ENCODE results near the gene EIF2B5. TPM values are rescaled to one million over a fixed set of nuclear protein-coding genes. Genes with fewer than 3 reads are reported as not detected.
"Not testable (repeated sequence)": the region's sequence is repeated elsewhere in the genome, so short reads cannot be mapped to it uniquely, and the experiment has no call there.

EIF2B5 gene
- total RNA-seq, 1 experiment from 2014 or later, result 59.4 TPM

DNA sequence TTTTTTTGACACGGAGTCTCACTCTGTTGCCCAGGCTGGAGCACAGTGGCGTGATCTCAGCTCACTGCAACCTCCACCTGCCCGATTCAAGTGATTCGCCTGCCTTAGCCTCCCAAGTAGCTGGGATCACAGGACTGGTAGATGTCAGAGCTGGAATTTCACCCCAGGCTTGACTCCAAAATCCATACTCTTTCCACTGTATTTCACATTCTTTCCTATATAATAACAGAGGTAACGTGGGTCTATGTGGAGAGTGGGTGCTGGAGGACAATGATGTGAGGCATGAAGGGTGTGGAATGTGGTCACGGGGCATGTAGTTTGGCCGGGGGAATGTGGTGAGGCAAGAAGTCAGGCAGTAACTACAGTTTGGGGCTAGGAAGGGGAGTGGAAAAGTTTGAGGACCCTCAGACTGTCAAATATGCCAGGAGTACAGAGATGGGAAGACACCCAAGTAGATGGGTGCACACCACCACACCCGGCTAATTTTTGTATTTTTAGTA, 27.5 kb downstream of the EIF2B5 start:
- not testable (repeated sequence) for H3K27ac ChIP-seq (ENCODE audit: low read length); H3K9ac ChIP-seq (ENCODE audit: low read length); H3K9me3 ChIP-seq (ENCODE audit: low read length); H3K4me2 ChIP-seq (ENCODE audit: low read depth, low read length, poor library complexity, severe bottlenecking); H3K9me2 ChIP-seq (replicated peaks; ENCODE audit: insufficient read depth, low read length); H2AFZ ChIP-seq (ENCODE audit: low read length); H3K27me3 ChIP-seq (ENCODE audit: low read length); H3K4me1 ChIP-seq (ENCODE audit: low read length); H3K4me3 ChIP-seq (ENCODE audit: low read length); DNase-seq
- peaks cover 11% of the 10 kb centered on the region; the same call in 1 of the 2 replicates for H4K20me1 ChIP-seq (ENCODE audit: insufficient read depth, low read depth, low read length)
- H3K79me2 ChIP-seq (ENCODE audit: low read length), result peaks cover 49% of the 10 kb centered on the region
- peaks cover 24% of the 10 kb centered on the region for H3K36me3 ChIP-seq (ENCODE audit: insufficient read depth, low read length)

DNA sequence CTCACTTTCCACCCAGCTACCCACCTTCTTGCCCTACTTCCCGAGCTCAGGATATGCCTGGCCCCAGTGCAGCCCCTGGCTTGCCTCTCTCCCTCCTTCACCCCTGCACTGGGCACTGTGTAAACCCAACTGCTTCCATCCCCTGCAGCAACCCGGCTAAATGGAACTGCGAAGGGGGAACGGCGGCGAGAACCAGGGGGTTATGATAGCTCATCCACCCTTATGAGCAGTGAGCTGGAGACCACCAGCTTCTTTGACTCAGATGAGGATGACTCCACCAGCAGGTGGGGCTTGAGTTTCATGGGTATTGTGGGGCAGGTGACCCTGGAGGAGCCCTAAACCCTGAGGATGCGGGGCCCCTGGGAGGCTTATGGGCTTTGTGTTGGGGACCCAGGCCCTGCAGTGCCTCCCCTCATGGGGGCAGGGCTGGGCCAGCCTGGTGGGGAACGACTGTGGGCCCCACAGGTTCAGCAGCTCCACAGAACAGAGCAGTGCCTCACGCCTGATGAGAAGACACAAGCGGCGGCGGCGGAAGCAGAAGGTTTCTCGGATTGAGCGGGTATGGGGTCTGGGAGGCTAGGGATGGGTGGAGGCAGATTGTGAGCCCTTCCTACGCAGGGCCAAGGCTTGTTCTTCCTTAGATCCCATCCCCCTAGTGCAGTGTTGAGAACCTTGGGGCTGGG, 29.6 kb downstream of the EIF2B5 start:
- Histone ChIP-seq H2AFZ (ENCODE audit: low read length) (no peak overlapping the region), H3K27me3 (ENCODE audit: low read length) (no peaks in the 10 kb centered on the region), H3K4me2 (ENCODE audit: low read depth, low read length, poor library complexity, severe bottlenecking) (no peak overlapping the region), H3K9ac (ENCODE audit: low read length) (no peak overlapping the region), H3K9me3 (ENCODE audit: low read length) (no peaks in the 10 kb centered on the region), H4K20me1 (ENCODE audit: insufficient read depth, low read depth, low read length) (peaks cover 11% of the 10 kb centered on the region; the same call in 1 of the 2 replicates), H3K27ac (ENCODE audit: low read length) (no peak overlapping the region), H3K36me3 (ENCODE audit: insufficient read depth, low read length) (peaks cover 29% of the 10 kb centered on the region), H3K79me2 (ENCODE audit: low read length) (peaks cover 34% of the 10 kb centered on the region), H3K9me2 (replicated peaks; ENCODE audit: insufficient read depth, low read length) (no peaks in the 10 kb centered on the region), H3K4me1 (ENCODE audit: low read length) (no peaks in the 10 kb centered on the region), H3K4me3 (ENCODE audit: low read length) (no peak overlapping the region)
- no peak for DNase-seq

DNA sequence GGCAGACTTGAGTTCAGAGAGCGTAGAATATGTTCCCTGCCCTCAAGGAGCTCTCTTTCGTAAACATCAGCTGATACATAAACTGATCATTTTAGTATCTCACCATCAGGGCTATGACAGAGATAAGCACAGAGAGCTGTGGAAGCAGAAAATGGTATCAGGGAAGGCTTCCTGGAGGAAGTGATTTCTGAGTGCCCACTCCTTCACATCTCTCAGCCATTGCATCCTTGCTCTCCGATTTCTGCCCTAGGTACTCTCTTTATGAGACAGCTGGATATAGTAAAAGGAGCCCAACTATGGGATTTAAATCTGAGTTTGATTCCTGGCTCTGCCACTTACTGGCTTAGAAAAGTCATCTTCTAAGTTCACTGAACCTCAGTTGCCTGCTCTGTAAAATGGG, 30.4 kb downstream of the EIF2B5 start:
- no peak overlapping the region for H2AFZ ChIP-seq (ENCODE audit: low read length)
- H3K9me2 ChIP-seq (replicated peaks; ENCODE audit: insufficient read depth, low read length), result no peaks in the 10 kb centered on the region
- no peaks in the 10 kb centered on the region for H3K27me3 ChIP-seq (ENCODE audit: low read length)
- H3K27ac ChIP-seq (ENCODE audit: low read length), result no peak overlapping the region
- H4K20me1 ChIP-seq (ENCODE audit: insufficient read depth, low read depth, low read length), result peaks cover 7% of the 10 kb centered on the region; the same call in 1 of the 2 replicates
- H3K79me2 ChIP-seq (ENCODE audit: low read length), result peaks cover 27% of the 10 kb centered on the region
- H3K4me1 ChIP-seq (ENCODE audit: low read length), result no peaks in the 10 kb centered on the region
- no peak for DNase-seq
- H3K9ac ChIP-seq (ENCODE audit: low read length), result no peak overlapping the region
- H3K36me3 ChIP-seq (ENCODE audit: insufficient read depth, low read length), result peaks cover 29% of the 10 kb centered on the region
- no peaks in the 10 kb centered on the region for H3K9me3 ChIP-seq (ENCODE audit: low read length)
- H3K4me3 ChIP-seq (ENCODE audit: low read length), result no peak overlapping the region
- H3K4me2 ChIP-seq (ENCODE audit: low read depth, low read length, poor library complexity, severe bottlenecking), result no peak overlapping the region

DNA sequence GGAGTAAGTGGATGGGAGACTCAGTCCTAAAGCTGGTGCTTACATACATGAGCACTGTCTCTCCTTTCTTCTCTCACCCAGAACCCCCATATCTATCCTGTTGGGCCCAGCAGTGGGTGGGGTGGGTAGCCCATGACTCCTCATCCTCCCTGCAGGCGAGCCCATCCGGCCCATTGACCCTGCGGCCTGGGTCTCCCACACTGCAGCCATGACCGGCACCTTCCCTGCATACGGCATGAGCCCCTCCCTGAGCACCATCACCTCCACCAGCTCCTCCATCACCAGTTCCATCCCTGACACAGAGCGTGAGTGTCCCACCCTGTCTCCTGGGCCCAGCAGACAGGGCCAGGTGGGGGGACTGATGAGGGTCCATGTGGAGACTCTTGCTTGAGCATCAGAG, 31.5 kb downstream of the EIF2B5 start:
- DNase-seq, result no peak
- H3K4me3 ChIP-seq (ENCODE audit: low read length), result no peak overlapping the region
- H2AFZ ChIP-seq (ENCODE audit: low read length), result no peak overlapping the region
- H4K20me1 ChIP-seq (ENCODE audit: insufficient read depth, low read depth, low read length), result peaks cover 6% of the 10 kb centered on the region; the same call in 1 of the 2 replicates
- H3K9me2 ChIP-seq (replicated peaks; ENCODE audit: insufficient read depth, low read length), result no peaks in the 10 kb centered on the region
- peaks cover 17% of the 10 kb centered on the region for H3K79me2 ChIP-seq (ENCODE audit: low read length)
- H3K9ac ChIP-seq (ENCODE audit: low read length), result no peak overlapping the region
- peaks cover 34% of the 10 kb centered on the region for H3K36me3 ChIP-seq (ENCODE audit: insufficient read depth, low read length)
- H3K4me1 ChIP-seq (ENCODE audit: low read length), result no peaks in the 10 kb centered on the region
- H3K9me3 ChIP-seq (ENCODE audit: low read length), result no peaks in the 10 kb centered on the region
- H3K4me2 ChIP-seq (ENCODE audit: low read depth, low read length, poor library complexity, severe bottlenecking), result no peak overlapping the region
- no peaks in the 10 kb centered on the region for H3K27me3 ChIP-seq (ENCODE audit: low read length)
- H3K27ac ChIP-seq (ENCODE audit: low read length), result no peak overlapping the region

DNA sequence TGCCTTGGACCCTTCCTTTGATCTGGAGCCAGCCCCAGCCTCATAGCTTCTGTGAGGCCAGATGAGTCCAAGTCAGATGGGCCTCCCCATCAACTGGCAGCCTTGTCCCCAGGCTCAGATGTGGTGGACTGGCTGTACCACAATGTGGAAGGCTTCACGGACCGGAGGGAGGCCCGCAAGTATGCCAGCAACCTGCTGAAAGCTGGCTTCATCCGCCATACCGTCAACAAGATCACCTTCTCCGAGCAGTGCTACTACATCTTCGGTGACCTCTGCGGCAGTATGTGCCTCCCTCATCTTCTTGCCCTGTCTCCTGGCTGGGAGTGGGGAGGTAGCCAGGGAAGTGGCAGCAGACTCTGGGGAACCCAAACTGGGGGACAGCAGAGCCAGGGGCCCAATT, 32.6 kb downstream of the EIF2B5 start:
- H3K9me2 ChIP-seq (replicated peaks; ENCODE audit: insufficient read depth, low read length), result no peaks in the 10 kb centered on the region
- no peaks in the 10 kb centered on the region for H3K4me1 ChIP-seq (ENCODE audit: low read length)
- H2AFZ ChIP-seq (ENCODE audit: low read length), result no peak overlapping the region
- H3K4me3 ChIP-seq (ENCODE audit: low read length), result no peak overlapping the region
- H4K20me1 ChIP-seq (ENCODE audit: insufficient read depth, low read depth, low read length), result peaks cover 4% of the 10 kb centered on the region; the same call in 1 of the 2 replicates
- no peak for DNase-seq
- H3K79me2 ChIP-seq (ENCODE audit: low read length), result peaks cover 11% of the 10 kb centered on the region; the same call in 1 of the 2 replicates
- no peaks in the 10 kb centered on the region for H3K9me3 ChIP-seq (ENCODE audit: low read length)
- no peak overlapping the region for H3K9ac ChIP-seq (ENCODE audit: low read length)
- no peaks in the 10 kb centered on the region for H3K27me3 ChIP-seq (ENCODE audit: low read length)
- H3K4me2 ChIP-seq (ENCODE audit: low read depth, low read length, poor library complexity, severe bottlenecking), result no peak overlapping the region
- peaks cover 34% of the 10 kb centered on the region for H3K36me3 ChIP-seq (ENCODE audit: insufficient read depth, low read length)
- no peak overlapping the region for H3K27ac ChIP-seq (ENCODE audit: low read length)

DNA sequence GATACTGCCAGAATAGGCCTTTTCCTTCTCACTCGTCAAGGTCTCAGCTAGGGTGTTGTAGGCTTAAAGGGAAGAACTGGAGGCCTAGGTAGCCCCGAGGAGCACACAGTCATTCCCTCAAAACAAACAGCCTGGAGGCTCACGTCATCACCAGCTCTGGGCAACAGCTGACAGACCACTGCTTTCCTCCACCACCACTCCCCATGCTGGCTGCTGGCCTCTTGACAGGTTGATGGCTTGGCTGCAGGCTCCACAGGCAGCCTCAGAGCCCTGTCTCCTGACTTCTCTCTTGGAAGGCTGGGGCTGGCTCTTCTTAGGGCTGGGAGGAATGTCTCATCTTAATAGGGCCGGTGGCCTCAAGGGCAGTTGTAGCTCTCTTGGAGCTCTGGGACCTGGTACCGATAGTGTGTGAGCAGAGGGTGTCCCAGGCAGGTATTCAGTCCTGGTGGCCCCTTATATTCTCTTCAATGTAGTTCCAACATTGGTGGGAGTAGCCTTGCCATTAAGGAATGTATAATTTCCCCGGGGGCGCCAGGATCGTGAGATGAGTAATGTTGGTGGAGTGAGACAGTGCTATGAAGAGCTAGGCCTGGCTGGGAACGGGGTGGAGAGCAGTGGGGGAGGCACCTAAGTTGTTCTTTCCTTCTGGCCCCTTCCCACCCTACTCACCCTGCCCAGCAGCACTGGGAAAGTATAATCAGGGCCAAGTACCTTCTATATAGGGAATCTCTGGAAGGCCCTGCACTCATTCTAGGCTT, 33.4 kb downstream of the EIF2B5 start:
- no peak overlapping the region for H3K9ac ChIP-seq (ENCODE audit: low read length)
- no peak overlapping the region for H3K4me3 ChIP-seq (ENCODE audit: low read length)
- H3K4me1 ChIP-seq (ENCODE audit: low read length), result no peaks in the 10 kb centered on the region
- no peak for DNase-seq
- H3K9me2 ChIP-seq (replicated peaks; ENCODE audit: insufficient read depth, low read length), result no peaks in the 10 kb centered on the region
- H3K27ac ChIP-seq (ENCODE audit: low read length), result no peak overlapping the region
- no peak overlapping the region for H3K4me2 ChIP-seq (ENCODE audit: low read depth, low read length, poor library complexity, severe bottlenecking)
- peaks cover 5% of the 10 kb centered on the region; the same call in 1 of the 2 replicates for H3K79me2 ChIP-seq (ENCODE audit: low read length)
- no peak overlapping the region for H2AFZ ChIP-seq (ENCODE audit: low read length)
- peaks cover 4% of the 10 kb centered on the region; the same call in 1 of the 2 replicates for H4K20me1 ChIP-seq (ENCODE audit: insufficient read depth, low read depth, low read length)
- H3K9me3 ChIP-seq (ENCODE audit: low read length), result no peaks in the 10 kb centered on the region
- H3K36me3 ChIP-seq (ENCODE audit: insufficient read depth, low read length), result peaks cover 34% of the 10 kb centered on the region
- no peaks in the 10 kb centered on the region for H3K27me3 ChIP-seq (ENCODE audit: low read length)

DNA sequence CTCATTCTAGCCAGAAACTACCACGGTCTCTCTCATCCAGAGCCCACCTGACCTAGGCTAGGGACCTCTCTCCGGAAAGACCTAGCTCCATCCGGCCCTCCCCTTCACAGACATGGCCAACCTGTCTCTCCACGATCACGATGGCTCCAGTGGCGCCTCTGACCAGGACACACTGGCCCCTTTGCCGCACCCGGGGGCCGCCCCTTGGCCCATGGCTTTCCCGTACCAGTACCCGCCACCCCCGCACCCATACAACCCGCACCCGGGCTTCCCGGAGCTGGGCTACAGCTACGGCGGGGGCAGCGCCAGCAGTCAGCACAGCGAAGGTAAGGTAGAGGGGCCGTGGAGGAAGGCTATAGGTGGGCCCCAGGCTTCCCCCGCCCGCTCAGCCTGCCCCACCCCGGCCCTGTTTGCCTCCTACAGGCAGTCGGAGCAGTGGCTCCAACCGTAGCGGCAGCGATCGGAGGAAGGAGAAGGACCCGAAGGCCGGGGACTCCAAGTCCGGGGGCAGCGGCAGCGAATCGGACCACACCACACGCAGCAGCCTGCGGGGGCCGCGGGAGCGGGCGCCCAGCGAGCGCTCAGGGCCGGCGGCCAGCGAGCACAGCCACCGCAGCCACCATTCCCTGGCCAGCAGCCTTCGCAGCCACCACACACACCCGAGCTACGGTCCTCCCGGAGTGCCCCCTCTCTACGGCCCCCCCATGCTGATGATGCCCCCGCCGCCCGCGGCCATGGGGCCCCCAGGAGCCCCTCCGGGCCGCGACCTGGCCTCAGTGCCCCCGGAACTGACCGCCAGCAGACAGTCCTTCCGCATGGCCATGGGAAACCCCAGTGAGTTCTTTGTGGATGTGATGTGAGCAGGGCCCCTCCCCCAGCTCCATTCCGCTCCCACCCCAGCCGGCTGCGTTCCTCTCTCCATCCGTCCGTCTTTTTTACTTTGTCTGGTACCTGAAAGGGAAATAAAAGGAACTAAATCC, 35.0 kb downstream of the EIF2B5 start:
- peaks cover 5% of the 10 kb centered on the region for H3K79me2 ChIP-seq (ENCODE audit: low read length)
- peaks cover 6% of the 10 kb centered on the region for H3K4me1 ChIP-seq (ENCODE audit: low read length)

More for the DNA sequence above, 35.0 kb downstream of the EIF2B5 start:
- Histone ChIP-seq H3K9me3 (ENCODE audit: low read length) (no peaks in the 10 kb centered on the region), H3K9ac (ENCODE audit: low read length) (no peak overlapping the region), H3K4me3 (ENCODE audit: low read length) (no peak overlapping the region), H3K4me2 (ENCODE audit: low read depth, low read length, poor library complexity, severe bottlenecking) (no peak overlapping the region), H3K27ac (ENCODE audit: low read length) (no peak overlapping the region), H3K9me2 (replicated peaks; ENCODE audit: insufficient read depth, low read length) (no peaks in the 10 kb centered on the region), H3K27me3 (ENCODE audit: low read length) (no peaks in the 10 kb centered on the region), H4K20me1 (ENCODE audit: insufficient read depth, low read depth, low read length) (no peaks in the 10 kb centered on the region), H3K36me3 (ENCODE audit: insufficient read depth, low read length) (peaks cover 30% of the 10 kb centered on the region), H2AFZ (ENCODE audit: low read length) (no peak overlapping the region)
- DNase-seq, result no peak

All from Karpas-422 (cell line).